Cortex of kidney (tissue), 1 donor: ENCODE measurements around the gene CDHR1.
"Not testable (repeated sequence)": the region's sequence is repeated elsewhere in the genome, so short reads cannot be mapped to it uniquely, and the experiment has no call there.

Experiments used
- DNase-seq: peaks from one replicate; lab custom pipeline; 2025; lab: John Stamatoyannopoulos, UW

The CDHR1 gene

GRCh38 chr10:84173501-84173929 is 20.8 kb upstream of the CDHR1 start, which contains the start of gene GPR15LG:
TSS of gene GPR15LG (plus strand) at chr10:84173801. CDS start at chr10:84173852, 51 bp downstream.
- no peak for DNase-seq

GRCh38 chr10:84175436-84175835 is 18.9 kb upstream of the CDHR1 start:
- DNase-seq = no peak

GRCh38 chr10:84176351-84176750 is 18.0 kb upstream of the CDHR1 start:
- DNase-seq = no peak

- DNase-seq = no peak
Observed at GRCh38 chr10:84176836-84177474, 17.4 kb upstream of the CDHR1 start.

- no peak for DNase-seq
Observed at GRCh38 chr10:84177541-84178141, 16.7 kb upstream of the CDHR1 start.

GRCh38 chr10:84178160-84178609 is 16.2 kb upstream of the CDHR1 start:
- no peak for DNase-seq

GRCh38 chr10:84179059-84179710 is 15.2 kb upstream of the CDHR1 start:
- DNase-seq = no peak

GRCh38 chr10:84180386-84180785 is 14.0 kb upstream of the CDHR1 start:
- DNase-seq = not testable (repeated sequence)

- DNase-seq = no peak
Observed at GRCh38 chr10:84181631-84182030, 12.7 kb upstream of the CDHR1 start.

GRCh38 chr10:84184517-84184916 is 9.8 kb upstream of the CDHR1 start:
- no peak for DNase-seq

- no peak for DNase-seq
Observed at GRCh38 chr10:84185526-84186175, 8.7 kb upstream of the CDHR1 start.

GRCh38 chr10:84188815-84189214 is 5.5 kb upstream of the CDHR1 start:
- no peak for DNase-seq

GRCh38 chr10:84190621-84191020 is 3.7 kb upstream of the CDHR1 start:
- no peak for DNase-seq

GRCh38 chr10:84191106-84191505 is 3.2 kb upstream of the CDHR1 start:
- DNase-seq = no peak

GRCh38 chr10:84193327-84193726 is 1.0 kb upstream of the CDHR1 start:
- no peak for DNase-seq

- DNase-seq = no peak
Observed at GRCh38 chr10:84193846-84194423, 402 bp upstream of the CDHR1 start.

GRCh38 chr10:84195044-84195830 is 900 bp downstream of the CDHR1 start:
- DNase-seq = no peak

- no peak for DNase-seq
Observed at GRCh38 chr10:84196083-84196482, 1.7 kb downstream of the CDHR1 start.

GRCh38 chr10:84196941-84197340 is 2.6 kb downstream of the CDHR1 start:
- DNase-seq = no peak

GRCh38 chr10:84197643-84198042 is 3.3 kb downstream of the CDHR1 start:
- no peak for DNase-seq

- no peak for DNase-seq
Observed at GRCh38 chr10:84198206-84198915, 4.0 kb downstream of the CDHR1 start.
